D721Med (cell line): Measurements from ENCODE around the gene LGALS4.
"Not testable (repeated sequence)": the region's sequence is repeated elsewhere in the genome, so short reads cannot be mapped to it uniquely, and the experiment has no call there.

Experiments
- DNase-seq: peaks from one replicate; pipeline ENCODE4 v3.0.0; 2011; ENCODE audit warnings: low spot score; ENCODE audit not compliant: insufficient read length
- FAIRE-seq: peaks from 2 replicates; lab custom pipeline; 2011; peaks lifted over from hg19 to GRCh38; lab: Jason Lieb, UNC
- CTCF ChIP-seq: IDR thresholded peaks from 2 replicates; pipeline ENCODE4 v1.5.1; 2012; ENCODE audit warnings: mild to moderate bottlenecking, control low read depth; ENCODE audit not compliant: insufficient read depth; ENCODE audit errors: missing control alignments

The LGALS4 gene

GRCh38 chr19:38815059-38816001 is 2.6 kb upstream of the LGALS4 start:
- no peak for TF ChIP-seq CTCF
- DNase-seq = no peak
- no peak for FAIRE-seq

- FAIRE-seq, DNase-seq: not testable (repeated sequence)
Observed at GRCh38 chr19:38813932-38814331, 1.2 kb upstream of the LGALS4 start.

GRCh38 chr19:38813323-38813722 is 578 bp upstream of the LGALS4 start:
- TF ChIP-seq CTCF = no peak

GRCh38 chr19:38812009-38812840 is 520 bp downstream of the LGALS4 start:
- TF ChIP-seq CTCF = no peak
- DNase-seq = no peak
- FAIRE-seq = no peak

More at GRCh38 chr19:38813323-38813722, 578 bp upstream of the LGALS4 start:
- no peak for FAIRE-seq
- no peak for DNase-seq

- FAIRE-seq = no peak
- no peak for DNase-seq
- TF ChIP-seq CTCF = no peak
Observed at GRCh38 chr19:38809592-38810252, 3.0 kb downstream of the LGALS4 start.

- DNase-seq (no peak), FAIRE-seq (no peak)
- TF ChIP-seq CTCF = no peak
Observed at GRCh38 chr19:38808741-38809140, 4.0 kb downstream of the LGALS4 start.

- not testable (repeated sequence) for DNase-seq, FAIRE-seq
Observed at GRCh38 chr19:38807374-38808098, 5.2 kb downstream of the LGALS4 start.
